Neural progenitor cell (in vitro differentiated cells): ENCODE data around the gene ZNF324B.
"Not testable (repeated sequence)": the region's sequence is repeated elsewhere in the genome, so short reads cannot be mapped to it uniquely, and the experiment has no call there.

Experiments used
- CTCF ChIP-seq: fragments of 200-600 bp; sonication (generic); IDR thresholded peaks from 2 replicates; pipeline ENCODE4 v1.5.1; 2017; ENCODE audit warnings: antibody characterized with exemption, mild to moderate bottlenecking
- EZH2 ChIP-seq: fragments of 200-600 bp; sonication (generic); IDR thresholded peaks from 2 replicates; pipeline ENCODE4 v1.6.1; 2017; ENCODE audit warnings: antibody characterized with exemption, mild to moderate bottlenecking, moderate library complexity
- EZH2phosphoT487 ChIP-seq: fragments of 200-600 bp; sonication (generic); IDR thresholded peaks from 2 replicates; pipeline ENCODE4 v1.6.1; 2017; ENCODE audit warnings: antibody characterized with exemption

DNA sequence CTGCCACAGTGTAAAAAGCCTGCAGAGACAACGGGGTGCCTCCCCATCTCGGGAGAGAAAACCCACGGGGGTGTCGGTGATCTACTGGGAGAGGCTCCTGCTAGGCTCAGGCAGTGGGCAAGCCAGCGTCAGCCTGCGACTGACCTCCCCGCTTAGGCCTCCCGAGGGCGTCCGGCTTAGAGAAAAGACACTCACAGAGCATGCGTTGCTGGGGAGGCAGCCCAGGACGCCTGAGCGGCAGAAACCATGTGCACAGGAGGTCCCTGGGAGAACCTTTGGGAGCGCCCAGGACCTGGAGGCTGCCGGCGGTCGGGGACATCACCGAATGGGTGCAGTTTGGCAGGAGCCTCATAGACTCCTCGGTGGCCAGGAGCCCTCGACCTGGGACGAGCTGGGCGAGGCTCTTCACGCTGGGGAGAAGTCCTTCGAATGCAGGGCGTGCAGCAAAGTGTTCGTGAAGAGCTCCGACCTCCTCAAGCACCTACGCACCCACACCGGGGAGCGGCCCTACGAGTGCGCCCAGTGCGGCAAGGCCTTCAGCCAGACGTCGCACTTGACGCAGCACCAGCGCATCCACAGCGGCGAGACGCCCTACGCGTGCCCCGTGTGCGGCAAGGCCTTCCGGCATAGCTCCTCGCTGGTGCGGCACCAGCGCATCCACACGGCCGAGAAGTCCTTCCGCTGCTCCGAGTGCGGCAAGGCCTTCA is 19.6 kb downstream of the ZNF324B start:
- TF ChIP-seq CTCF, EZH2, EZH2phosphoT487: not testable (repeated sequence)
